ENCODE data around the gene FAM162A.

Gene FAM162A

DNA sequence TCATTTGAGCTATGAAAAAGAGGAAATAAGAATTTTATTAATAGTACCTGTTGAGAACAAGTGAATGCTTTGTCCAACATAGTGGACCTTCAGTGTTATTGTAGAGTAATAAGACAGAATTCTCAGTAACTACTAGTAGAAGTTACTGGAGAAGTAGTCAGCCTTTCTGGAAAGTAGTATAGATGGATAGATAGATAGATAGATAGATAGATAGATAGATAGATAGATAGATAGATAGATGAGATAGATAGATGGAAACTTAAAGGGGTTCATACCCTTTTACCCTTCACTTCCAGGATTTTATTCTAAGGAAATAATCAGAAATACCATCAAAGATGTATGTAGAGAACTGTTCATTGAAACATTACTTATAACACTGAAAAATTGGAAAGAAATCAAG, 5.2 kb downstream of the FAM162A start:
- no peak for DNase-seq

DNA sequence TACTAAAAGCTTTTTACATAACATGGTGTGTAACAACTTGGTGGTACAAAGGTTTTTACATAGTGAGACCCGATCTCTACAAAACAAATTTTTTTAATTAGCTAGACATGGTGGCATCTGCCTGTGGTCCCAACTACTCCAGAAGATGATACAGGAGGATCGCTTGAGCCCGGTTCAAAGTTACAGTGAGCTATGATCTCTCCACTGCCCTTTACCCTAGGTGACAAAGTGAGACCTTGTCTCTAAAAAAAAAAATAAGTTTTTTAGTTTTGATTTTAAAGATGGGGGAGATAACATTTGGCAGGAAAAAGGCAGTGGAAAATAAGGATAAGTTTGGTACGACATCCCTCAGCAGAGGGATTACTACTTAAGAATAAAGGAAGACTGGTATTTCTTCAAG, 5.9 kb downstream of the FAM162A start:
- DNase-seq = no peak

GRCh38 chr3:122390665-122391064, 6.7 kb downstream of the FAM162A start:
- no peak for DNase-seq

DNA sequence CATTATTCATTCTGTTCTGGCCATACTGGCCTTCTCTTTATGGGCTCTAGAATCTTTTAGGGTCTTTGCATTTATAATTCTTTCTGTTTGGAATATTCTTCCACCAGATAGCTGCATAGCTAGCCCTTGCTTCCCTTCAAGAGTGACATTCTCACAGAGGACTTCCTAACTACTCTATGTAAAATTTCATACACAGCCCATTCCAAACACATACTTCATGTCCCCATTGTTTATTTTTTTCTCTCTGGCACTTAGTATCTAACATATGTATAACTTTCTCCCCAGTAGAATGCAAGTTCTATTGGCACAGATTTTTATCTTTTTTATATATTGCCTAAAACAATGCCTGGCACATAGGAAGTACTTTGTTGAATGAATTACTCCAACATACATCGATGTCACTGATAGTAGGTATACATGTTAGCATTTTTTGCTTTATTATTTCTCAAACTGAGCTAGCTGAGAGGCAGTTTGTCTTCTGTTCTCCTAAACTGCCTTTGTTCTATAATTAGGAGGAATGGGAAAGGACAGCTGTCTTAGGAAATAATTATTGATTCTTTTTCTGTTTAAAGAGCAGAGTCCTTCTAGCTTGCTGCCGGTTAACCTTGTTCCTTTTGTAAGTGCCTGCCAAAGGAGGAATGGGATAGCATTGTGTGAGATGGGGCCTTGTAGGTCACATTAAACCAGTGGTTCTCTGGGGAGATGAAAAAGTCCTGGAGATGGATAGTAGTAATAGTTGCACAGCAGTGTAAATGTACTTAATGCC, 7.9 kb downstream of the FAM162A start:
- DNase-seq = no peak

DNA sequence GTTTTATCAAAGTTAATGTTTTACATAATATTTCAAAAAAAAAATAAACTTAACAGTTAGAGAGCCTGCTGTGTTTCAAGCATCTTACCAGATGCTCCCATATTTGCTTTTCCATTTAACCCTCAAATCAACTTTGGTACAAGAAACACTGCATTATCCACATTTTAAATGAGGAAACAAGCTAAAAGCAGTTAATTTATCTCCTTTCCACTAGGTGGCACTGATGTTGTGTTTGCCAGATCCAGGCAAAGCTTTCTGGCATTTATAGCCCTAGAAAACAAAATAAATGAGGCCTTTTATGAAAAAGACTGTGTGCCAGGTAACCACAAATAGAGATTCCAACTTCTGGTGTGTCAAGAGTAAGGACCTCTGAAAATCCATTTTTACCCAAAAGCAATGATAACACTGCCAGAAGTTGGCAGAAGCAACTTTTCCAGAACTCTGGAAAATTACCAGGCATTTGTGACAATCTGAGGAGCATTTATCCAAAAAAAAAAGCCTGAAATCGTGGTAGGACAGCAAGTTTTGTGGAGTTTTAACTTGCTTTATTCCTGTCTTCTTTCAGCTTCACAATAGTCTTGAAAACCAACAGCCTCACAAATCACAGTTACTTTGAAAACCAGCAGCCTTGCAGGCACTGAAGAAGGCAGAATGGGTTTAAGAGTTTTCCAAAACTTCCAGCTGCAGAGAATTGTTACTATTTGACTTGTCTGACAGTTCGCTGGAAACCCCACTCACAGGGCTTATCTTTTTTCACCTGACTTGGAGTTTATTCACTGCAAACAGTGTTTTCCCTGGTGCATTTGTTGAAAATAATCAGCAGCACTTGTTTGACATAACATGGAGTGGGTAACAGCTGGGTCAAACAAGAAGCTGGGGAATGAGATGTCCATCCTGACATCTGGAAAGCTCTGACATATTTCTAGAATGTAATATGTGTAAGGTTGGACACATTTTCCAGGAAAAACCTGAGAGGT, 9.2 kb downstream of the FAM162A start:
- DNase-seq = peak; percentile 50

DNA sequence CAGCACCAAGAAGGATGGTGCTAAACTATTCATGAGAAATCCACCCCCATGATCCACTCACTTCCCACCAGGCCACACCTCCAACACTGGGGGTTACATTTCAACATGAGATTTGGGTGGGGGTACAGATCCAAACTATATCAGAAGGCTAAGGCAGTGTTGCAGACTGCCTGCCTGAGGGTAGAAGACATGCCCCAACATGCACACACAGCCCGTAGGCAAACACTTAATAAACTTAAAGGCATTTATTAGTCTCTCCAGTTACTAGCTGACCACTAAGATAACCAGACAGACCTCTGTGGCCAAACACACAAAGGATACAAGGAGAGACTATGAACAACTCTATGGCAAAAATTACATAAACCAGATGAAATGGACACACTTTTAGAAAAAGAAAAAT, 10.2 kb downstream of the FAM162A start:
- no peak for DNase-seq

DNA sequence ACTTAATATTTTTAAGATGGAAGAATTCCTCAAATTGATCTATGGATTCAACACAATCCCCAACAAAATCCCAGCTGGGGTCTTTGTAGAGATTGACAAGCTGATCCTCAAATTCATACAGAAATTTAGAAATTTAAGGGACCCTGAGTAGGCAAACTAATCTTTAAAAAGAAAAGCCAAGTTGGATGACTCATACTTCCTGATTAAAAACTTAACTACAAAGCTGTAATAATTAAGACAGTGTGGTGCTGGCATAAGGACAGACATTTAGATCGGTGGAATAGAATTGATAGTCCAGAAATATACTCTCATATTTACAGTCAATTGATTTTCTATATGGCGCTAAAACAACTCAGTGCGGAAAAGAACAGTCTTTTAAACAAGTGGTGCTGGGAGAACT, 11.6 kb downstream of the FAM162A start:
- DNase-seq = no peak

GRCh38 chr3:122396511-122396910, 12.5 kb downstream of the FAM162A start:
- no peak for DNase-seq

DNA sequence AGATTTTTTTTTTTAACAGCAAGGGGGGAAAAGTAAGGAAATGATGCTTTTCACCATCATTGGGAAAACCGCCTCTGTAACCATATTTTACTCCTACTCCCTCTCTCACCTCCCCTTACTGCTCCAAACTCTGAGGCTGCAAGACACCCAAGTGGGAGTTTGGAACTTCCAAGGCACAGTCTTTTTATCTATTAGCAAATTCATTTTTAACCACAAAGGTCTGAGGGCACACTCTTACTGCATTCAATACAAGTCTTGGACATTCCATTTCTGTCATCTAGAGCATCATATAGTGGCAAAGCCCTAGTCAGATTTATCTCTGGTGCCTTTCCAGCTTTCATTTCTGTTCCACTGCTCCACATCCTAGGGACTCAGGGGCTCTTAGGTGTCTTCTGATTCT, 13.2 kb downstream of the FAM162A start:
- no peak for DNase-seq

DNA sequence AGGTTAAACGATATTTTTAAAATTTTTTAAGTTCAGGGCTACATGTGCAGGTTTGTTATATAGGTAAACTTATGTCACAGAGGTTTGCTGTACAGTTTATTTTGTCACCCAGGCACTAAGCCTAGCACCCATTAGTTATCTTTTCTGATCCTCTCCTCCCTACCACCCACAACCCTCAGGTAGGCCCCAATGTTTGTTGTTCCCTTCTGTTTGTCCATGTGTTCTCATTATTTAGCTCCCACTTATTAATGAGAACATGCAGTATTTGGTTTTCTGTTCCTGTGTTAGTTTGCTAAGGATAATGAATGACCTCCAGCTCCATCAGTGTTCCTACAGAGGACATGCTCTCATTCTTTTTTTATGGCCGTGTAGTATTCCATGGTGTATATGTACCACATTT, 14.9 kb downstream of the FAM162A start:
- DNase-seq = no peak

DNA sequence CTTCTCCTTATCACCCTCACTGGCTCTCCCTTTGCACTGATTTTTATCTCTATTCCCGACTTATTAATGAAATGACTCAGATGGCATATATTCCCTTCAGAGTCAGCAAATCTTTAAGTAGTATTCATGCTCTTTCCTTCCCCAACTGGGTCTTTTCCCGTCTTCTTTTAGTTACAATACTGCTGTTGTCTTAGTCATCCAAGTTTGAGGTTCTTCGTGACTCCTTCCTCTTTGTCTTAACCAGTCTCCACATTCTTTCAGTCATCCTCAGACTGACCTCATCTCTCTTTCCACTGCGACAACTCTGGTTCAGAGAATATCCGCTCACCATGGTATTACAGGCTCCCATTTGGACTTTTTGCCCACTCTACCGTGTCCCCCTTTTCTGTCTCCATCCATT, 19.5 kb downstream of the FAM162A start:
- peak; percentile 58 for DNase-seq

- DNase-seq = no peak
Measured at GRCh38 chr3:122405015-122405414, 21.0 kb downstream of the FAM162A start.

GRCh38 chr3:122406198-122406597, 22.2 kb downstream of the FAM162A start:
- DNase-seq = no peak

DNA sequence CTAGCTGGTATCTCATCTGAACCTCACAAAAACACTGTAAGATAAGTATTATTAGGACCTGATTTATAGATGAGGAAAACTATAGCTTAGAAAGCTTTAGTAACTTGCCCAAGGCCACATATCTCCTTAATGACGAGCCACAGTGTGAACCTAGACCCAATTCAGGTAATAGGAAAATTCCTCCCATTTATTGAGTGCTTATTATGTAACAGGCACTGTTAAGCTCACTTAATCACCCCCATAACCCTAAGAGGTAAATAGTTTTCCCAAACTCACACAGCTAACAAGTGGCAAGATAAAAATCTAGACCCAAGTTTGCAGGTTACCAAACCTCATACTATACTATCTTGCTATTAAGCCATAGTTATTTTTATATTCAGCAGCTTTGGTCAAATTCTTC, 24.0 kb downstream of the FAM162A start:
- DNase-seq = no peak

GRCh38 chr3:122409446-122409845, 25.5 kb downstream of the FAM162A start:
- no peak for DNase-seq

GRCh38 chr3:122410111-122410510, 26.1 kb downstream of the FAM162A start:
- no peak for DNase-seq

DNA sequence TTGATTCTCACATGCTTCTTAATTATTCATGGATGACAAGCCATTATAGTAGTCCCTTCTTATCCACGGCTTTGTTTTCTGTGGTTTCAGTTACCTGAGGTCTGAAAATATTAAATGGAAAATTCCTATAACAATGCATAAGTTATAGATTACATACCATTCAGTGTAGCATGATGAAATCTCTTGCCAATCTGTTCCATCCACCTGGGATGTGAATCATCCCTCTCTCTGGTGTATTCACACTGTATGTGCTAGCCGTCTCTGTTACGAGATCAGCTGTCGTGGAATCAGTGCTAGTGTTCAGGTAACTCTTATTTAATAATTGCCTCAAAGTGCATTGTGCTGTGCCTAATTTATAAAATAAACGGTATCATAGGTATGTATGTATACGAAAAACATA, 26.7 kb downstream of the FAM162A start:
- no peak for DNase-seq

DNA sequence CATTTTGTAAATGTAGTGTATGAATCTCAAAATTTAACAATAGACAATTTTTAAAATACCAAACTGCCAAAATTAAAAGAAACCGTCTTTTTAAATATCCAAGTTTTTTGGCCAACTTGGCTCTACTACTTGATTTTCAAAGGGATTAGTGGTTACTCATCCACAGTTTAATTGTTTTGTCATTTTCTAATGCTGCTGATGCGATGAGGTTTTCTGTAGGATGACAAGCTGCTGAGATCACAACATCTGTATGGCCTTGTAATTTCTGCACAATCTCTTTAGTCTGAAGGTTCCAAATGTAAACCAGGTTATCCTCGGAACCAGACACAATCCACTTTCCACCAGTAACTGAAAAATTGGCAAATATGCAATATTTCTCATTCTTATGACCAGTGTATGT, 30.4 kb downstream of the FAM162A start:
- DNase-seq = no peak

- peak; percentile 51 for DNase-seq
Measured at GRCh38 chr3:122415104-122415744, 31.2 kb downstream of the FAM162A start.

DNA sequence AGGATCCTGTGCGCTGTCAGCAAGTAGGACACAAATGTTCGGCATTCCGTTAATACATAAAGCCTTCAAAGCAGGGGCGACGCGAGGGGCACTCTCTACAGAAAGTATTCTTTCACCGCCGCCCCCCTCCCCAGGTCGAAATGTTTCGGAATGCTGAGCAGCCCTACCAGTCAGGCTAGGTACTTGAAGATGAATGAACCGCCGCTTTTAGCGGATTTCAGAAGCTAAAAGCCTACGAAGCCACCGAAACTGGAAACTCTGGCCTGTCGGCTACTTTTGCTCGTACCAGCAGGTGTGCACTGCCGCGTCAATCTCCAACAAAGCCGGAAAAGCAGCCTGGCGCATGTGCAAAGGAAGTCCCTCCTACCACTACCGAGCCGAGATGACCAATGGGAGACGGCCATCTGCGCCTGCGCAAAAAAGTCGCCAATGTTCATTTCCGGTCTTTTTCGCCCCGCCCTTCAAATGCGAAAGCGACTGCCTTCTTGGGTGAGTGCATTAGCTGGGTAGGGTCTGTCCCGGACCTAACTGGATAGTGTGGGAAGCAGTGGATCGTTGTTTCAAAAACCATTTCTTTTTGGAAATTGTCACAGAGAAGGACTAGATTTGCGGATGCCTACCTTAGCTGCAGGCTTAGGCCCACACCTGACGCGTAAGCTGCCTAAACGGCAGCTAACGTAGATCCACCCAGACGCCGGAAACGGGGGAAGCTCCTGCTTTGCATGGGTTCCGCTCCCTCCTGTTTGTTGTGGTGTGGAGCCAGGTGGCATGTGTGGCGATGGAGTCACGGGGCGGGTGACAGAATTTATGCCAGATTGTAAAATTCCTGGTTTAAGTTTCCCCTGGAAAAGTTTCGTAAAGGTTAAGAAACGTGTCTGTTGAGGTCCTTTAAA, 32.0 kb downstream of the FAM162A start, which contains the start of gene WDR5B:
Gene WDR5B, minus strand, starts transcription at position 301 of the 893 bp plus-strand sequence. CDS start 534 bp downstream, outside the sequence.
- peak; percentile 96 for DNase-seq

DNA sequence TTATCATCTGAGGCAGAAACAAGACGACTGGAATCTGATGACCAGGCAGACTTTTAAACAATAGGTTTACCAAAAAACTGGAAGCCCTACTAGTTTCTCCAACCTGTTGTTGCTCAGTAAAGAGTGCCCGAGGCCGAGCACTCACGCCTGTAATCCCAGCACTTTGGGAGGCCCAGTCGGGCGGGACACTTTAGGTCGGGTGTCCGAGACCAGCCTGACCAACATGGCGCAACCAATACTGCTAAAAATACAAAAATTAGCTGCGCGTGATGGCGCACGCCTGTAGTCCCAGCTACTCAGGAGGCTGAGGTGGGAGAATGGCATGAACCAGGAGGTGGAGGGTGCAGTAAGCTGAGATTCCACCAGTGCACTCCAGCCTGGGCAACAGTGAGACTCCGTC, 33.0 kb downstream of the FAM162A start:
- DNase-seq = no peak

DNA sequence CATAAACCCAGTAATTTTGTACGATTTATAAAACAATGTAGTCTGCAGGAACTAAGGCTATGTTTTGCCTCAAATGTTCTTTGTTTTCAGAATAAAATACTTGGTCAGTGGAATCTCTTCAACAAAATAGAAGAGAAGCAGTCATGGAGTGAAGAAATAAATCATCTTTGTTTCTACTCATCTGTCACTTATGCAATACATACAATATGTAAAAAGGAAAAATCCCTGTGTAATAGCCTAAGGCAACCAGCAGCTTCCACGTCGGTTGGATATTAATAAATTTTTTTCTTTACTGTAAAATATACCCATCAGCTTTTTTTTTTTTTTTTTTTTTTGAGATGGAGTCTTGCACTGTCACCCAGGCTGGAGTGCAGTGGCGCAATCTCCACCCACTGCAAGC, 37.1 kb downstream of the FAM162A start:
- no peak for DNase-seq

All from fibroblast of skin of back (primary cell).